ENCODE results near the gene SDHC.

Gene SDHC, protein sequence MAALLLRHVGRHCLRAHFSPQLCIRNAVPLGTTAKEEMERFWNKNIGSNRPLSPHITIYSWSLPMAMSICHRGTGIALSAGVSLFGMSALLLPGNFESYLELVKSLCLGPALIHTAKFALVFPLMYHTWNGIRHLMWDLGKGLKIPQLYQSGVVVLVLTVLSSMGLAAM

DNA sequence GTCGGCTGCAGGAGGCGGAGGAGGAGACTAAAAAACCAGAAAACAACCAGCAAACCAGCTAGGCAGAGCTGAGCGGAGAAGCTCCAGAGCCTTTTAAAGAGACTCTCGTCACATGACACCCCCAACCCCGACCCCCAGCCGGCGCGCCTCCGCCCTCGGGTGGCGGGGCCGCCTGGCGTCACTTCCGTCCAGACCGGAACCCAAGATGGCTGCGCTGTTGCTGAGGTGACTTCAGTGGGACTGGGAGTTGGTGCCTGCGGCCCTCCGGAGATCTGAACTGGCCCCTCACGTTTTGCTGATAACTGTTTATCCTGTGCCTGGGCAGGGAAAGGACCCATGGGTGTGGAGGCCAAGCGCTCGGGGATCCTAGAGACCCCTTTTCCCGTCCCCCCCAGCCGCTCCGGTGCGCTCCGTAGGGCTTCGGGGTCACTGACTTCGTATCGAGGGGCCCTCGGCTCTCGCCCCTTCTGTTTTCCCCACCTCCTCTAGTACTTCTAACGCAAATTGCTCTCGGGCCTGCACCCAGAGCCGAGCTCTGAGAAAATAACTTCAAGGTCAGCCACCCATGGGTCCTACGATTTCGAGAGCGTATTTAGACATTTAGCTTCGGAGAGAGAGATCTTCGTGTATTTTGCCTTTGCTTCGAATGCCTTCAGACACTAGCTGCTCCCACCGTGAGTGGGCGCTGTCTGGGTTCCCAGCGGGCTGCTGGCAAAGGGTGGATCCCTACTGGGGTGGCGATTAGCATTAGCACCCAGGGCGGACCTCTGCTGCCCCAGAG is at the start of gene SDHC:
Gene SDHC, plus strand, starts transcription at position 181 of the 781 bp plus-strand sequence. Its CDS starts 25 bp downstream, at position 206.
- peak; percentile 95 for DNase-seq (ENCODE audit: low spot score)

GRCh38 chr1:161265305-161265704 is 48.9 kb upstream of the SDHC start:
- no peak for DNase-seq (ENCODE audit: low spot score)

GRCh38 chr1:161266202-161266601 is 48.0 kb upstream of the SDHC start:
- peak; percentile 31 for DNase-seq (ENCODE audit: low spot score)

DNA sequence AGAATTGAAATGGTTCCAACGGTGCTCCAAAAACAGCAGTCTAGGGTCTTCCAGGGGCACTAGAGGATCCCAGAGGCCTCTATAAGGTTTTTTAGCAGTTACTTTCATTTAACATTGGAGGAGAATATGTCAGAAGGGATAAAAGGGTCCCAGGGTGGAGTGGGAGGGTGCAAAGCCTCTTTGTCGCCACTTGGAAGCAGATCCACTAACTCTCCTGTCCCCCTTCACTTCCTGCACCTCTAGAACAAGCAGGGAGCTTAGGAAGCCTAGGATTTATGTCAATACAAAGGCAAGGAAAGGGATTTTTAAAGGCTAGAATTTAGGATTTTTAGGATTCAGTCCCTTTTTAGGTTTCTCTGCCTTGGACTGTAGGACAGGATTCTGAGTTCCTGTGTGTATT is 47.3 kb upstream of the SDHC start:
- DNase-seq (ENCODE audit: low spot score) = no peak

GRCh38 chr1:161267321-161267720 is 46.9 kb upstream of the SDHC start:
- DNase-seq (ENCODE audit: low spot score) = no peak

DNA sequence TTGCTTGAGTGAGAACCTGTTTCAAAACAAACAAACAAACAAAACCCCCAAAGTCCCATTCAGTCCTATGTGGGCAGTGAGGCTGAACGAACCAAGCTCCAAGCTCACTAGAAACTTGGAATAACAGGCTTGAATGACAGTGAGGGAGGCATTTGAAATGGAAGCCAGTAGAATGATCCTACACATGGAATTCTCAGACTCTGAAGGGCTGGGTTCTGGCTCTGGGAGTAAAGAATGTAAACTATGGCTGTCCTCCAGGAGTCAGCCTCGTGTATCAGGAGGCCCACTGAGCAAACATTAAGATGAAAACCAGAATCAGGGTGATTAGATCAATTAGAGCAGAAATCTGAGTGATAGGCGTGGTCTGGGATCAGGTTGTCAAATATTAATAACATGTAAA is 40.8 kb upstream of the SDHC start:
- peak; percentile 41 for DNase-seq (ENCODE audit: low spot score)

DNA sequence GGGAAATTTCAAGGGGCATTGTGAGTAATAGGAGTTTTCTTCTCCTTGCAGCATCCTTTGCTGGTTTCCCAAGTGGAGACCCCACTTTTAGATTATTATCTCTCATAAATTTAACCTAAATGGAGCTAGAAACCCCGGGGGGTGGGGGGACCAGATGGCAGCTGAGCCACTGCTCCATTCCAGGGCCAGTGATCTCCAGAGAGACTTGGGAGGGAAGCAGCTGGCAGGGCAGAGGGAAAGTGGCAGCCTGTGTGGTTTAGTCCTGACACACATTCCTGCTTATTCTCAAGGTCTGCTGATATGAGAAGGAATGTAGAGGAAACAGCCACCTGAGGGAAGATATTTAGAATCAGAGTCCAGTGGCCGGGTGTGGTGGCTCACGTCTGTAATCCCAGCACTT is 39.3 kb upstream of the SDHC start:
- DNase-seq (ENCODE audit: low spot score) = no peak

- DNase-seq (ENCODE audit: low spot score) = no peak
Observed at GRCh38 chr1:161282991-161283390, 31.2 kb upstream of the SDHC start.

DNA sequence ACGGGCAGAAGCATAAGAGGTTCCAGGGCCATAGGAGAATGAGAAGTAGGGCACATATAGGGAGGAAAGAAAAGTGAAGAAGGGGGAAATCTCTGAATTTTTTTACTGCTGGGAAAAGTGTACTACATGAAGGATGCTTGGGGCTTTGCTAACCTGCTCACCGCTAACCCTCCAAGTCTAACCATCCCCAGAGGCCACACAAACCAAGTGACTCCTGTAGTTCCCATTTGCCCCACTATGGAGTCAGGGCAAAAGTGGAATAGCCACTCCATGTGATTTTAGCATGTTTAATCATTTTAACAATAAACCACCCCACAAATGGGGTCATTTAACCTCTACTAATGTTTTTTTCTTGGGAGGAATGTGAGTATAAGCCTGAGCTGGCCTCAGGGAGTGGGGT is 29.1 kb upstream of the SDHC start:
- DNase-seq (ENCODE audit: low spot score) = no peak

GRCh38 chr1:161285521-161285920 is 28.7 kb upstream of the SDHC start:
- DNase-seq (ENCODE audit: low spot score) = no peak

DNA sequence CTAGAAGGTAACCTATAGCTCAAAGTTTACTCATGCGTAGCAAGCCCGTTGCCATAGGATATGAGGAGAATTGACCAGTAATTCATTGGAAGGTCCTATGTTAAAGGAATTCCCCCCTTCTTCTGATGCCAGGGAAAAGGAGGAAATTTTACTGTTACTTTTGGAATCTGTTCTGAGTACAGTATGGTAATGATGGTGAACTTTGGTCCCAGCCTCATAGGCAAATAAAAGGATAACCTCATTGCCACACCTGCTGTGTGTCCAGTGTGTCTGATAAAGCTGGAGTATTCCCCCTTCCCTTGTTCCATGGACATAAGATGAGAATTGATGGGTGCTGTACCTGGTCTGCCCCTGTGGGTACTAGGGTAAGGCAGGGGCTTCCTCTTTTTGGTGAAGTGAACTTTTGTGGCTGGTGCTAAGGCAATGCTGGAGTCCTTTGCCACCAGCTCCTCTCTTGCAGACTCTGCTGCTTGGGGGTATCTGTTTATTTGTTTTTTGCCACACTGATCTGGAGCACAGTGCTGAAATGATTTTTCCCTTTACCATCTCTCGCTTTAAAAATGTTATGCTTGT is 26.6 kb upstream of the SDHC start:
- no peak for DNase-seq (ENCODE audit: low spot score)

GRCh38 chr1:161290779-161291178 is 23.4 kb upstream of the SDHC start:
- no peak for DNase-seq (ENCODE audit: low spot score)

DNA sequence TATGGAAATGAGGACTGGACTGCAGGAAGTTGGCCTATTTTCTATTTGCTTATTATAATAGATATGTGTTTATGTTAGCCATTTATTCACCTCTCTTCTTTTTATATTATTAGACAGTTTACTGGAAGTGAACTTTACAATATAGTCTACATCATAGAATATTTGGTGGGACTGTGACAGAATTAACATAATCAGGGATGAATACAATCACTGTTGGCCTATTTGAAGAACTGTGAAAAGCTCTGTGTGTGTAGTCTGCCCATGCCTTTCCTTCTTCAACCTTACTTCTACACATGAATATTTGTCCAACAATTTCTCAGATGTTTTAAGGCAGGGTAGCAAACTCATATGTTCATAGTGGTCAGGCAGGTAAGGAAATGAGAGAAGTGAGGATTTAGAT is 16.8 kb upstream of the SDHC start:
- DNase-seq (ENCODE audit: low spot score) = no peak

GRCh38 chr1:161298116-161298515 is 16.1 kb upstream of the SDHC start:
- DNase-seq (ENCODE audit: low spot score) = no peak

DNA sequence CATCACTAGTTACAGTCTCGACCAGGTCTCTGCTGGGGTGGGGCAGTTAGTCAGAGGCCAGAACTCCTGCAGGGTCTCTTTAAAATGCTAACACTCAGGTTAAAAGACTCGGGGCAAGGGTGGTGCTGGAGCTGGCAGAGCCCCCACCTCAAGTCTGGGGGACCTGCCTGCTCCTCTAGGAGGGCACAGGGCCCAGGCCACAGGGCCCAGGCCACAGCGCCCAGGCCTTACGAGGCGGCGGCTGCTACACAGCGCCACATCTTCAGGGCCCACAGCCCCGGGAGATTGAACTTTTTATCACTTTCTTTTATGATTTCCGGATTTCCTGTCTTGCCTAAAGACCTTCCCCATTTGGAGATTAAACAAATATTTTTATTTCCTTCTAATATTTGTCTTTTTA is 14.8 kb upstream of the SDHC start:
- DNase-seq (ENCODE audit: low spot score) = no peak

DNA sequence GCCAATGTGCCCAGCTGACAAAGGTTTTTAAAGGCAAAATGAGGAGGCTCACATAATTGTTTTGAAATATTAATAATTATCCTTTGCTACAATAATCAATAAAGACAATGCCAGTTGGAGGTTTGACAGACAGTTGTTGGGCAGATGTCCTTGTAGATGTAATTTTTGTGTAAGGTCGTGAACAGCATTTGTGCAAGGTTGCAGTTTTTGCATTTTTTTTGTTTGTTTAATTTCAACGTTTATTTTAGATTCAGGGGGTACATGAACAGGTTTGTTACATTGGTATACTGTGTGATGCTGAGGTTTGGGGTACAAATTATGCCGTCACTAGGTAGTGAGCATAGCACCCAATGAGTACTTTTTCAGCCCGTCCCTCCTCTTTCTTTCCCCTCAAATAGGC is 13.7 kb upstream of the SDHC start:
- DNase-seq (ENCODE audit: low spot score) = no peak

DNA sequence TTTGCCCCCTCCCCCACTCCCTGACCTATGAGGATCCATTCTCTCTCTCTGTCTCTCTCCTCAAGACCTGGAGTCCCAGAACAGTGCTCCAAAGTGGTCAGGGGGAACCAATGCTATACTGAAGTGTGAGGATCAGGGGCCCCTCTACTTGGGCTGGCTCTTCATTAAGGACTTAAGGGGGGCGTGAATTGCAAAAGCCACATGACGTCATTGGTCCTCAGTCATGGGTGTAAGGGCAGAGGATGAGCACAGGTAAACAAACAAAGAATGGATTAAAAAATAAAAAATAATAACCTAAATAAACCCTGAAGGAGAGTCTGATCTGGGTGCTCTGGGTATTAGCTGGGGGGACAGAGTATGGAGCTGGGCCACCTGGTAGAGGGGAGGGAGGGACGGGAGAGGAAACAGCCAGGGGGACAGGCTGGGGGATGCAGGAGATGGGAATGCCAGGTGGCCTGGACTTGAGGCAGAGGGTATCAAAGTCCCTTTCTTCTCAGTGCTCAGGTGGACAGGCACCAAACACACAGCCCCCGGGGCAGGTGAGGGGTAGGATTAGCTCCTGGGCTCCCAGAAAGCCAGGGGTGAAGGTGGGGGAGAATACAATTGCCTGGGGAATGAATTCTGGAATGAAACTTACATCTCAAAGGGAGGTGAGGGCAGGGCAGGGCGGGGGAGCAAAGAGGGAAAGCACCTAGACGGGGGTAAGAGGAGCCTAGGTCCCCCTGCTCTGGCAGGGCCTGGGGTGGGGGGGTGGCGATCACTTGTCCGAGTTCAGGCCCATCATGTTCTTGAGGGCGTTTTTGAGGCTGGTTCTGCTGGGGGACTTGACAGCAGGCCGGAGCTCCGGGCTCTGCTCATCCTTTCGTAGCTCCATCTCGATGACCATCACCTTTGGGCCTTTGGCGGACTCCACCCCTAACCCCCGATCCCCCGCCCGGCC is 9.0 kb upstream of the SDHC start:
- DNase-seq (ENCODE audit: low spot score) = no peak

- peak; percentile 37 for DNase-seq (ENCODE audit: low spot score)
Observed at GRCh38 chr1:161305867-161306519, 8.2 kb upstream of the SDHC start.

DNA sequence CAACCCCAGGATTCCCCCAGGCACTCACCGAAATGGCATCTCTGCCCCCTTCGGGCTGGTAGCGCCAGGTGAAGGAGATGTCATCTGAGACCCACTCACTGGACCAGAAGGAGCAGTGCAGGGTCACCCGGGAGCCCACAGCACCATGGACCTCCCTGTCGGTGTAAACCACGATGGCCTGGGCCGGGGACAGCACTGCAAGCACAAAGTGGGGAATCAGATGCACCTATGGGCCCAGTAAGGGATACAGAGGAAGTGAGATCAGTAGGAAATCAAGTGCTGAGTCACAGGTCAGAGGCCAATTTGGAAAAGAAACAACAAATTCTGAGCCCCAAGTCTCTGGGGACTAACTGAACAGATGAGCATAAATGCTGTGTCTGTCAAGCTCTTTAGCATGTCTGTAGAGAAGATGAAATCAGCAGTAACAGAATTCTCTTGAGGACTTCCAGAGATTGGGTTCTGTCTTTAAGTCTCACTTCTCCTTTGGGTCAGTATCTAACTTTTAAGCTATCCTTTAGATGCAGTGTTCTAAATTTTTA is 6.9 kb upstream of the SDHC start:
- DNase-seq (ENCODE audit: low spot score) = no peak

GRCh38 chr1:161307892-161308638 is 6.1 kb upstream of the SDHC start:
- no peak for DNase-seq (ENCODE audit: low spot score)

DNA sequence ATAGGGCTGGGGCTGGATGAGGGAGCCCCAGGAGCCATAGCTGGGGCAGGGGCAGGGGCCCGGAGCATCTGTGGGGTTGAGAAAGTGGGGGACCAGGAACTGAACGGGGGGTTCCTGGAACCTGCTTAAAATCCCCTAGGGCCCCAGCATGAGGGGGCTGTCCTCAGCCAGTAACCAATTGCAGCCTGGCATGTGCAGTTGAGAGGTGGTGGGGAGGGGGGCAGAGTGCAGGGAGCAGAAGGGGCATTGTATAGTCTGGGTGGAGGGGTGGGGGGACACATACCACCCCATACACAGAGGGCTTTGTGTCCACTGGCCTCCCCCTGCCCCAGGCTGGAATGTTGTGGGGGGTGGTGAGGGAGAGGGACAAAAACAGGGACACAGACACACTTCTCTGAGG is 4.3 kb upstream of the SDHC start, which contains the start of gene MPZ:
Gene MPZ, minus strand, starts transcription at position 101 of the 400 bp plus-strand sequence. Its CDS starts 63 bp downstream, at position 38.
- no peak for DNase-seq (ENCODE audit: low spot score)

Data from AG08396 (cell line).